ENCODE data around the gene KIF15. TPM values are rescaled to one million over a fixed set of nuclear protein-coding genes. Genes with fewer than 3 reads are reported as not detected.
A peak's percentile ranks its signal among the peaks of the same experiment; 100 is the strongest.

KIF15 gene
- polyA plus RNA-seq, 3 donors, result 0.15 to 0.16 TPM; not detected in 1

- peak overlapping the region; percentile 99 for H2AFZ ChIP-seq (ENCODE audit: insufficient read depth, low read depth, low read length, poor library complexity, severe bottlenecking)
- H3K4me2 ChIP-seq (replicated peaks; ENCODE audit: extremely low read depth, low read length, poor library complexity, severe bottlenecking), result peak overlapping the region; percentile 83
- peaks cover 0 to 9% (median 0%) of the 10 kb centered on the region in 7 donors for H3K9me3 Mint-ChIP-seq
- H3K4me3 ChIP-seq (replicated peaks in 1 of 3; ENCODE audit: low read depth in 2 of 3, low read length in 3 of 3), result peak overlapping the region; percentile 48 to 73 (median 71)
- no peaks in the 10 kb centered on the region for H3K27me3 ChIP-seq (ENCODE audit: control insufficient read depth in 2 of 2, insufficient read depth in 2 of 2, low read length in 2 of 2)
- H3K9me3 ChIP-seq (replicated peaks in 1 of 2; ENCODE audit: control insufficient read depth in 1 of 2, insufficient read depth in 1 of 2, low read length in 2 of 2), result no peaks in the 10 kb centered on the region
- H3K27ac ChIP-seq (ENCODE audit: low read depth in 1 of 2, low read length in 2 of 2), result peak overlapping the region in 1 of 2 donors; percentile 82
- peaks cover 19% of the 10 kb centered on the region for H3K4me1 Mint-ChIP-seq
- peak overlapping the region; percentile 77 for H3K9ac ChIP-seq (ENCODE audit: insufficient read depth, low read length, poor library complexity, severe bottlenecking)
- intact Hi-C loops (cut with micrococcal nuclease), result no loop called here
- peak overlapping the region; percentile 76 to 89 for H3K4me3 Mint-ChIP-seq
- H3K36me3 ChIP-seq (replicated peaks in 1 of 2; ENCODE audit: control insufficient read depth in 1 of 2, insufficient read depth in 2 of 2, low read length in 2 of 2), result peaks cover 0 to 8% of the 10 kb centered on the region in 2 donors
- peak; percentile 11 to 27 (median 21) for DNase-seq
- H3K36me3 Mint-ChIP-seq, result peaks cover 8 to 17% of the 10 kb centered on the region in 2 donors
- TF ChIP-seq CTCF (IDR thresholded peaks at IDR 0.05), result no peak
- H3K27ac Mint-ChIP-seq, result peak overlapping the region; percentile 50 to 84 (median 75)
- H3K27me3 Mint-ChIP-seq (ENCODE audit: low read depth in 3 of 3), result no peaks in the 10 kb centered on the region
- WGBS (ENCODE audit: insufficient coverage), result 0% methylated on average over 6 of the region's 25 CpGs
- peaks cover 5% of the 10 kb centered on the region for H3K79me2 ChIP-seq (ENCODE audit: insufficient read depth, low read length)
- H4K20me1 ChIP-seq (ENCODE audit: insufficient read depth, low read length), result no peaks in the 10 kb centered on the region
- peaks cover 13 to 16% of the 10 kb centered on the region in 2 donors for H3K4me1 ChIP-seq (ENCODE audit: control insufficient read depth in 1 of 2, insufficient read depth in 2 of 2, low read length in 2 of 2)
These were observed 100.6 kb downstream of the KIF15 start for GRCh38 chr3:44862226-44862637.

GRCh38 chr3:44865272-44866035, 103.9 kb downstream of the KIF15 start:
- intact Hi-C loops (cut with micrococcal nuclease), result no loop called here
- no peak overlapping the region for H3K4me3 ChIP-seq (replicated peaks in 1 of 3; ENCODE audit: low read depth in 2 of 3, low read length in 3 of 3)
- peaks cover 13 to 16% of the 10 kb centered on the region in 2 donors for H3K4me1 ChIP-seq (ENCODE audit: control insufficient read depth in 1 of 2, insufficient read depth in 2 of 2, low read length in 2 of 2)
- Mint-ChIP-seq H3K4me1 (peaks cover 19% of the 10 kb centered on the region), H3K36me3 (peaks cover 8 to 17% of the 10 kb centered on the region in 2 donors), H3K27me3 (ENCODE audit: low read depth in 3 of 3) (peaks cover 0 to 4% (median 0%) of the 10 kb centered on the region in 3 donors), H3K4me3 (no peak overlapping the region), H3K27ac (no peak overlapping the region), H3K9me3 (peaks cover 0 to 9% (median 0%) of the 10 kb centered on the region in 7 donors)
- WGBS (ENCODE audit: insufficient coverage), result 74% methylated on average over 3 of the region's 7 CpGs
- H2AFZ ChIP-seq (ENCODE audit: insufficient read depth, low read depth, low read length, poor library complexity, severe bottlenecking), result no peak overlapping the region
- H3K79me2 ChIP-seq (ENCODE audit: insufficient read depth, low read length), result peaks cover 5% of the 10 kb centered on the region
- H4K20me1 ChIP-seq (ENCODE audit: insufficient read depth, low read length), result no peaks in the 10 kb centered on the region
- H3K36me3 ChIP-seq (replicated peaks in 1 of 2; ENCODE audit: control insufficient read depth in 1 of 2, insufficient read depth in 2 of 2, low read length in 2 of 2), result peaks cover 0 to 8% of the 10 kb centered on the region in 2 donors
- no peak for TF ChIP-seq CTCF (IDR thresholded peaks at IDR 0.05)
- no peak overlapping the region for H3K4me2 ChIP-seq (replicated peaks; ENCODE audit: extremely low read depth, low read length, poor library complexity, severe bottlenecking)
- no peak overlapping the region for H3K9ac ChIP-seq (ENCODE audit: insufficient read depth, low read length, poor library complexity, severe bottlenecking)
- no peak overlapping the region for H3K27ac ChIP-seq (ENCODE audit: low read depth in 1 of 2, low read length in 2 of 2)
- DNase-seq, result no peak
- no peaks in the 10 kb centered on the region for H3K27me3 ChIP-seq (ENCODE audit: control insufficient read depth in 2 of 2, insufficient read depth in 2 of 2, low read length in 2 of 2)
- H3K9me3 ChIP-seq (replicated peaks in 1 of 2; ENCODE audit: control insufficient read depth in 1 of 2, insufficient read depth in 1 of 2, low read length in 2 of 2), result no peaks in the 10 kb centered on the region
